ENCODE results near the gene PPBP. TPM values are rescaled to one million over a fixed set of nuclear protein-coding genes. Genes with fewer than 3 reads are reported as not detected.

The PPBP gene
- total RNA-seq, 1 donor from 2014 or later = 0.33 TPM

DNA sequence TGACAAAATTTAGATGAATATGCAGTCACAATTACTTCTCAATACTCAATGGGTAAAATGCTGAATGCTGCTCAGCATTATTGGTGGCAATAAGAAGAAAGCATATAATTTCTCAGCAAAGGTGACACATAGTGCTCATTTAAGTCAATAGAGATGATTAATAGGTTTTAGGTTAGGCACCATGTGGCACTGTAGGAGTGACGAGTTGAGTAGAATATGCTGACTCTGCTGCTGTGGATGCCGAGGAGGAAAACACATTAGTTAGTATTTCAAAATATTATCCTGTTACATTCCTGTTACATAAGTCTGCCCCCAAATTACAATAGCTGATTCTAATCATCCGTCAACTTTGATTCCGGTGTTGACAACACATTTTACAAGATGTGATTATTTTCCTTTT is 24.1 kb upstream of the PPBP start:
- no peak overlapping the region for H3K27ac Mint-ChIP-seq
- ATAC-seq (ENCODE audit: low read depth) (no peak), DNase-seq (no peak)
- POLR2A ChIA-PET = no interaction called here
- intact Hi-C loops (cut with micrococcal nuclease) = no loop called here
- H3K36me3 Mint-ChIP-seq (ENCODE audit: low read depth) = no peaks in the 10 kb centered on the region
- H3K4me3 Mint-ChIP-seq = no peak overlapping the region
- H3K9me3 Mint-ChIP-seq = no peaks in the 10 kb centered on the region
- CTCF ChIA-PET = no interaction called here
- TF ChIP-seq, protein P1, sequence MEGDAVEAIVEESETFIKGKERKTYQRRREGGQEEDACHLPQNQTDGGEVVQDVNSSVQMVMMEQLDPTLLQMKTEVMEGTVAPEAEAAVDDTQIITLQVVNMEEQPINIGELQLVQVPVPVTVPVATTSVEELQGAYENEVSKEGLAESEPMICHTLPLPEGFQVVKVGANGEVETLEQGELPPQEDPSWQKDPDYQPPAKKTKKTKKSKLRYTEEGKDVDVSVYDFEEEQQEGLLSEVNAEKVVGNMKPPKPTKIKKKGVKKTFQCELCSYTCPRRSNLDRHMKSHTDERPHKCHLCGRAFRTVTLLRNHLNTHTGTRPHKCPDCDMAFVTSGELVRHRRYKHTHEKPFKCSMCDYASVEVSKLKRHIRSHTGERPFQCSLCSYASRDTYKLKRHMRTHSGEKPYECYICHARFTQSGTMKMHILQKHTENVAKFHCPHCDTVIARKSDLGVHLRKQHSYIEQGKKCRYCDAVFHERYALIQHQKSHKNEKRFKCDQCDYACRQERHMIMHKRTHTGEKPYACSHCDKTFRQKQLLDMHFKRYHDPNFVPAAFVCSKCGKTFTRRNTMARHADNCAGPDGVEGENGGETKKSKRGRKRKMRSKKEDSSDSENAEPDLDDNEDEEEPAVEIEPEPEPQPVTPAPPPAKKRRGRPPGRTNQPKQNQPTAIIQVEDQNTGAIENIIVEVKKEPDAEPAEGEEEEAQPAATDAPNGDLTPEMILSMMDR (IDR thresholded peaks at IDR 0.05) = no peak
- no peaks in the 10 kb centered on the region for H3K27me3 Mint-ChIP-seq
- H3K4me1 Mint-ChIP-seq = no peaks in the 10 kb centered on the region

GRCh38 chr4:74009307-74009706 is 21.3 kb upstream of the PPBP start:
- no peaks in the 10 kb centered on the region for H3K4me1 Mint-ChIP-seq
- CTCF ChIA-PET = no interaction called here
- intact Hi-C loops (cut with micrococcal nuclease) = no loop called here
- DNase-seq (no peak), ATAC-seq (ENCODE audit: low read depth) (no peak)
- H3K4me3 Mint-ChIP-seq = no peak overlapping the region
- no peaks in the 10 kb centered on the region for H3K27me3 Mint-ChIP-seq
- TF ChIP-seq, protein P1 (IDR thresholded peaks at IDR 0.05) = no peak
- no peaks in the 10 kb centered on the region for H3K9me3 Mint-ChIP-seq
- POLR2A ChIA-PET = no interaction called here
- no peaks in the 10 kb centered on the region for H3K36me3 Mint-ChIP-seq (ENCODE audit: low read depth)
- H3K27ac Mint-ChIP-seq = no peak overlapping the region

- Mint-ChIP-seq H3K4me1 (no peaks in the 10 kb centered on the region), H3K36me3 (ENCODE audit: low read depth) (no peaks in the 10 kb centered on the region), H3K4me3 (no peak overlapping the region), H3K9me3 (no peaks in the 10 kb centered on the region), H3K27ac (no peak overlapping the region), H3K27me3 (no peaks in the 10 kb centered on the region)
- TF ChIP-seq, protein P1 (IDR thresholded peaks at IDR 0.05) = no peak
- ChIA-PET CTCF (no interaction called here), POLR2A (no interaction called here)
- ATAC-seq (ENCODE audit: low read depth) (no peak), DNase-seq (no peak)
- intact Hi-C loops (cut with micrococcal nuclease) = no loop called here
Observed at GRCh38 chr4:74006009-74006476, 18.1 kb upstream of the PPBP start.

GRCh38 chr4:74005528-74005927 is 17.5 kb upstream of the PPBP start:
- DNase-seq = no peak
- ATAC-seq (ENCODE audit: low read depth) = no peak
- Mint-ChIP-seq H3K9me3 (no peaks in the 10 kb centered on the region), H3K27ac (no peak overlapping the region), H3K27me3 (no peaks in the 10 kb centered on the region), H3K4me3 (no peak overlapping the region), H3K36me3 (ENCODE audit: low read depth) (no peaks in the 10 kb centered on the region), H3K4me1 (no peaks in the 10 kb centered on the region)
- POLR2A ChIA-PET = no interaction called here
- CTCF ChIA-PET = no interaction called here
- TF ChIP-seq, protein P1 (IDR thresholded peaks at IDR 0.05) = no peak
- intact Hi-C loops (cut with micrococcal nuclease) = no loop called here

DNA sequence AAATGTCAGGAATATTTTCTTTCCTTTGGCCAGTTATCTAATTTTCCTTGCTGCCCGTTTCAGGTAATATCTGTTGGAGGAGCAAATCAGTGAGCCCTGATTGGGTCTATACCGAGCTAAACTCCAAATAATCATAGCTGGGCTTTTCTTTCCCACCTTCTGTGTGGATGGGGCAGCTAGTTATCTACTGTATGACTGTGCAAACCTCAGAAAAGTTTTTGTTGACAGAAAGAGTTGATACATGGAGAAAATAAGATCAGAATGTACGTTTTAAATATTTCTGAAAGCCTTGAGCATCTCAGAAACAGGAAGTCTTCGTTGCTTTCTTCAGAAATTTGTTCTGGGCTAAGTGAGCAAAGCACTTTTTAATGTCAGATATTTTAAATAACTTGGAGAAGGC is 16.7 kb upstream of the PPBP start:
- TF ChIP-seq, protein P1 (IDR thresholded peaks at IDR 0.05) = no peak
- H3K4me3 Mint-ChIP-seq = no peak overlapping the region
- no peaks in the 10 kb centered on the region for H3K4me1 Mint-ChIP-seq
- DNase-seq (no peak), ATAC-seq (ENCODE audit: low read depth) (no peak)
- ChIA-PET POLR2A (no interaction called here), CTCF (no interaction called here)
- H3K27ac Mint-ChIP-seq = no peak overlapping the region
- peaks cover 3% of the 10 kb centered on the region for H3K27me3 Mint-ChIP-seq
- intact Hi-C loops (cut with micrococcal nuclease) = no loop called here
- no peaks in the 10 kb centered on the region for H3K9me3 Mint-ChIP-seq
- no peaks in the 10 kb centered on the region for H3K36me3 Mint-ChIP-seq (ENCODE audit: low read depth)
